Neural progenitor cell (in vitro differentiated cells): ENCODE results near the gene UMAD1.
"Not testable (repeated sequence)": the region's sequence is repeated elsewhere in the genome, so short reads cannot be mapped to it uniquely, and the experiment has no call there.

Experiments
- EZH2 ChIP-seq: fragments of 200-600 bp; sonication (generic); IDR thresholded peaks from 2 replicates; pipeline ENCODE4 v1.6.1; 2017; ENCODE audit warnings: antibody characterized with exemption, mild to moderate bottlenecking, moderate library complexity
- TF ChIP-seq, protein P1 (sequence below): fragments of 200-600 bp; sonication (generic); IDR thresholded peaks from 2 replicates; pipeline ENCODE4 v1.5.1; 2017; ENCODE audit warnings: antibody characterized with exemption, mild to moderate bottlenecking

DNA sequence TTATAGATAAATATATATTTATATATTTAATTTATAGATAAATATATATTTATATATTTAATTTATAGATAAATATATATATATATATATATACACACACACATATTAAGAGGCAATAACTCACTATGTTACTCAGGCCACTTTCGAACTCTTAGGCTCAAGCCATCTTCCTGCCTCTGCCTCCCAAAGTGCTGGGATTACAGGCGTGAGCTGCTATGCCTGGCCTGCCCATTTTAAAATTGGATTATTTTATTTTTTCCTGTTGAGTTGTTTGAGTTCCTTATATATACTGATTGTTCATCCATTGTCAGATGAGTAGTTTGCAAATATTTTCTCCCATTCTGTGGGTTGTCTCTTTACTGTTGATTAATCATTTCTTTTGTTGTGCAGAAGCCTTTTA is 39.1 kb downstream of the UMAD1 start:
- not testable (repeated sequence) for TF ChIP-seq EZH2
- TF ChIP-seq, protein P1, sequence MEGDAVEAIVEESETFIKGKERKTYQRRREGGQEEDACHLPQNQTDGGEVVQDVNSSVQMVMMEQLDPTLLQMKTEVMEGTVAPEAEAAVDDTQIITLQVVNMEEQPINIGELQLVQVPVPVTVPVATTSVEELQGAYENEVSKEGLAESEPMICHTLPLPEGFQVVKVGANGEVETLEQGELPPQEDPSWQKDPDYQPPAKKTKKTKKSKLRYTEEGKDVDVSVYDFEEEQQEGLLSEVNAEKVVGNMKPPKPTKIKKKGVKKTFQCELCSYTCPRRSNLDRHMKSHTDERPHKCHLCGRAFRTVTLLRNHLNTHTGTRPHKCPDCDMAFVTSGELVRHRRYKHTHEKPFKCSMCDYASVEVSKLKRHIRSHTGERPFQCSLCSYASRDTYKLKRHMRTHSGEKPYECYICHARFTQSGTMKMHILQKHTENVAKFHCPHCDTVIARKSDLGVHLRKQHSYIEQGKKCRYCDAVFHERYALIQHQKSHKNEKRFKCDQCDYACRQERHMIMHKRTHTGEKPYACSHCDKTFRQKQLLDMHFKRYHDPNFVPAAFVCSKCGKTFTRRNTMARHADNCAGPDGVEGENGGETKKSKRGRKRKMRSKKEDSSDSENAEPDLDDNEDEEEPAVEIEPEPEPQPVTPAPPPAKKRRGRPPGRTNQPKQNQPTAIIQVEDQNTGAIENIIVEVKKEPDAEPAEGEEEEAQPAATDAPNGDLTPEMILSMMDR, result not testable (repeated sequence)
